GM12878 (cell line): ENCODE data around the gene DMRTC2. TPM values are rescaled to one million over a fixed set of nuclear protein-coding genes. Genes with fewer than 3 reads are reported as not detected.

Experiments
- ATAC-seq: fragments of 200-7000 bp; cut with Tn5 transposase; 3 replicates; pipeline ENCODE4 v1.9.1; 2020; ENCODE audit warnings: mild to moderate bottlenecking, moderate library complexity
- BruUV-seq: library from RNA; stranded (reverse); fragments of 400-500 nt; replicated peaks from 2 replicates; lab custom pipeline; 2021; lab: Mats Ljungman, UMichigan
- CTCF ChIA-PET: fragments of 300-600 bp; sonication (Branson Sonifier 250); formaldehyde crosslinking; extraction: SDS; loops from one replicate; lab custom pipeline; 2021; ENCODE audit warnings: inconsistent platforms; lab: Yijun Ruan, JAX
- POLR2A ChIA-PET: fragments of 350-600 bp; formaldehyde crosslinking; extraction: SDS; loops from one replicate; lab custom pipeline; 2021; ENCODE audit warnings: inconsistent platforms; lab: Charles Lee
- RAD21 ChIA-PET: fragments of 300-600 bp; sonication (Branson Sonifier 250); formaldehyde crosslinking; loops from one replicate; lab custom pipeline; 2023; ENCODE audit warnings: antibody characterized with exemption; ENCODE audit not compliant: unreplicated experiment; lab: Charles Lee
- SMC1A ChIA-PET: fragments of 300-600 bp; sonication (Branson Sonifier 250); formaldehyde crosslinking; loops from one replicate; lab custom pipeline; 2023; ENCODE audit not compliant: unreplicated experiment, uncharacterized antibody; lab: Charles Lee
- DNase-seq: peaks from one replicate; pipeline ENCODE4 v3.0.0-alpha.2; 2011; ENCODE audit warnings: low read depth, low spot score
- FAIRE-seq: peaks from 3 replicates; lab custom pipeline; 2011; peaks lifted over from hg19 to GRCh38; lab: Jason Lieb, UNC
- H2AFZ ChIP-seq: 2 replicates; pipeline ENCODE4 v1.6.0; 2011; ENCODE audit warnings: low read depth, low read length, control low read depth; ENCODE audit not compliant: control insufficient read depth
- H3K27ac ChIP-seq: 2 replicates; pipeline ENCODE4 v1.5.1; 2011; ENCODE audit warnings: control low read depth; ENCODE audit not compliant: control insufficient read depth, insufficient read depth
- H3K27me3 ChIP-seq, 2 experiments: replicated peaks in 1 of 2; 2 replicates each; pipeline versions ENCODE4 v1.6.0 to v1.6.1; 2011; ENCODE audit warnings: low read length in 1 of 2; ENCODE audit not compliant: control insufficient read depth in 2 of 2, insufficient read depth in 2 of 2
- H3K36me3 ChIP-seq, 2 experiments: 2 replicates each; pipeline ENCODE4 v1.5.1; 2011; ENCODE audit warnings: low read length in 1 of 2; ENCODE audit not compliant: control insufficient read depth in 2 of 2, insufficient read depth in 2 of 2
- H3K4me1 ChIP-seq: 2 replicates; pipeline ENCODE4 v1.6.1; 2011; ENCODE audit warnings: mild to moderate bottlenecking, low read length, moderate library complexity, mixed read lengths; ENCODE audit not compliant: control insufficient read depth, insufficient read depth
- H3K4me2 ChIP-seq: 2 replicates; pipeline ENCODE4 v1.6.0; 2011; ENCODE audit warnings: control low read depth; ENCODE audit not compliant: control insufficient read depth, insufficient read depth
- H3K4me3 ChIP-seq: fragments of 200-600 bp; sonication (generic); 2 replicates; pipeline ENCODE4 v1.5.1; 2016
- H3K79me2 ChIP-seq: 2 replicates; pipeline ENCODE4 v1.6.0; 2011; ENCODE audit warnings: low read length; ENCODE audit not compliant: control insufficient read depth, insufficient read depth
- H3K9ac ChIP-seq: 2 replicates; pipeline ENCODE4 v1.8.0; 2011; ENCODE audit warnings: low read length, control low read depth, mixed read lengths; ENCODE audit not compliant: control insufficient read depth, insufficient read depth
- H3K9me3 ChIP-seq: replicated peaks from 3 replicates; pipeline ENCODE4 v1.5.1; 2011; ENCODE audit warnings: mild to moderate bottlenecking, low read length; ENCODE audit not compliant: control insufficient read depth, insufficient read depth
- H4K20me1 ChIP-seq: 2 replicates; pipeline ENCODE4 v1.6.0; 2011; ENCODE audit not compliant: control insufficient read depth, insufficient read depth
- CEBPB ChIP-seq, 2 experiments: fragments of 150-350 bp in 1 of 2; IDR thresholded peaks; 2 replicates each; pipeline ENCODE4 v1.6.1; 2012 to 2014; ENCODE audit warnings: low read depth in 2 of 2, low read length in 2 of 2, borderline replicate concordance in 1 of 2, inconsistent platforms in 1 of 2
- LARP7 ChIP-seq: fragments of 450-650 bp; IDR thresholded peaks from 2 replicates; pipeline ENCODE4 v1.6.1; 2017; ENCODE audit warnings: mild to moderate bottlenecking
- NFIC ChIP-seq: IDR thresholded peaks from 2 replicates; pipeline ENCODE4 v1.6.1; 2012; ENCODE audit warnings: low read depth, mild to moderate bottlenecking, inconsistent platforms, low read length, moderate library complexity
- NR2F1 ChIP-seq: fragments of 450-650 bp; conservative IDR thresholded peaks from 2 replicates; pipeline ENCODE4 v1.6.1; 2017; ENCODE audit warnings: mild to moderate bottlenecking
- PAX5 ChIP-seq: IDR thresholded peaks from 2 replicates; pipeline ENCODE4 v1.6.1; 2011; ENCODE audit warnings: low read depth, low read length, borderline replicate concordance
- PRDM15 ChIP-seq: fragments of 450-650 bp; formaldehyde crosslinking; IDR thresholded peaks from 2 replicates; pipeline ENCODE4 v1.4.0; 2020; ENCODE audit warnings: mild to moderate bottlenecking, moderate library complexity
- RELB ChIP-seq: fragments of 450-650 bp; IDR thresholded peaks from 2 replicates; pipeline ENCODE4 v1.6.1; 2017; ENCODE audit warnings: low read depth, mild to moderate bottlenecking, moderate library complexity
- REST ChIP-seq: IDR thresholded peaks from 2 replicates; pipeline ENCODE4 v1.6.1; 2012; ENCODE audit warnings: mild to moderate bottlenecking, low read depth, low read length
- SIX5 ChIP-seq: IDR thresholded peaks from 2 replicates; pipeline ENCODE4 v1.6.1; 2011; ENCODE audit warnings: mild to moderate bottlenecking, low read depth, low read length, moderate library complexity; ENCODE audit not compliant: severe bottlenecking
- SMARCA5 ChIP-seq: fragments of 450-650 bp; IDR thresholded peaks from 2 replicates; pipeline ENCODE4 v1.6.1; 2017; ENCODE audit warnings: mild to moderate bottlenecking
- STAT1 ChIP-seq: fragments of 450-650 bp; conservative IDR thresholded peaks from 2 replicates; pipeline ENCODE4 v1.6.1; 2014; ENCODE audit warnings: antibody characterized with exemption, mild to moderate bottlenecking
- ZBTB11 ChIP-seq: fragments of 450-650 bp; formaldehyde crosslinking; IDR thresholded peaks from 2 replicates; pipeline ENCODE4 v1.5.0; 2022; ENCODE audit warnings: mild to moderate bottlenecking, missing genetic modification characterization
- WGBS: methylation state at CpG from one replicate; pipeline ENCODE4 v1.1.6; 2016; ENCODE audit warnings: low lambda C conversion rate; ENCODE audit not compliant: insufficient replicate concordance, insufficient coverage; ENCODE audit errors: missing lambda C conversion rate; 5-methylcytosine and 5-hydroxymethylcytosine counted together
- in situ Hi-C: fragments of 300-500 bp; cut with MboI; formaldehyde crosslinking; loops from 9 replicates; pipeline ENCODE4 v1.14.3; 2018; ENCODE audit warnings: mixed read lengths
- intact Hi-C: fragments of 100-400 bp; cut with micrococcal nuclease; formaldehyde crosslinking; loops from one replicate; pipeline ENCODE4 v1.14.2; 2022; ENCODE audit not compliant: unreplicated experiment
- polyA plus RNA-seq, 11 experiments: library from polyadenylated mRNA; depleted of rRNA in 4 of 11; unstranded in 6 of 11; stranded (reverse) in 5 of 11; fragments of >200 nt; fragmentation: Nextera tagmentation in 4 of 11; fragmentation: Illumina TruSeq in 1 of 11; extraction: Ambion mirVana in 4 of 11; extraction: Trizol in 1 of 11; gene quantifications; 1 replicate in 1 of 11; 2 replicates in 10 of 11; pipeline versions ENCODE4 v1.2.1 to v1.2.3, GENCODE V29; 2011 to 2016; ENCODE audit warnings: inconsistent platforms in 2 of 11, missing spikeins in 2 of 11, low read depth in 1 of 11
- total RNA-seq, 4 experiments: library from RNA; depleted of rRNA in 3 of 4; stranded (reverse); fragments of >200 nt in 3 of 4; fragmentation: Illumina TruSeq in 1 of 4; extraction: Trizol in 1 of 4; gene quantifications; 2 replicates each; pipeline versions ENCODE4 v1.2.1 to v1.2.3, GENCODE V29; 2013 to 2021

DMRTC2 gene
- total and polyA plus RNA-seq, 10 of the 15 experiments (the other 5 are each of a cell fraction or from before 2014, with no cell fraction given) = not detected

GRCh38 chr19:41810301-41810700 lies 34.5 kb upstream of the DMRTC2 start:
- no peak for DNase-seq
- CTCF ChIA-PET = interaction anchor here (1.5 to 4.0 kb wide), 3 partner anchors 15 to 103 kb away, joined by 3 to 17 read pairs (median 6); no protein-coding TSS in a partner anchor
- RAD21 ChIA-PET = interaction anchor here (1.0 kb wide), 1 partner anchor 57 kb away, joined by 3 read pairs; no protein-coding TSS in a partner anchor
- POLR2A ChIA-PET = interaction anchor here (1.2 kb wide), 1 partner anchor 50 kb away, joined by 3 read pairs; the partner anchor contains the start of gene RPS19
- intact Hi-C loops (no loop called here), in situ Hi-C loops (no loop called here)
- Histone ChIP-seq H3K36me3 (no peaks in the 10 kb centered on the region), H3K9me3 (no peaks in the 10 kb centered on the region), H3K4me1 (peaks cover 5% of the 10 kb centered on the region), H3K9ac (no peak overlapping the region), H3K27me3 (no peaks in the 10 kb centered on the region; a peak in 1 of 4 replicates), H4K20me1 (no peaks in the 10 kb centered on the region; the same call in 1 of the 2 replicates), H3K79me2 (no peaks in the 10 kb centered on the region), H3K4me3 (no peak overlapping the region), H3K27ac (no peak overlapping the region), H2AFZ (no peak overlapping the region), H3K4me2 (no peak overlapping the region)
- BruUV-seq = no TSS peak
- 0% methylated on average over 4 of the region's 4 CpGs for WGBS
- no peak for FAIRE-seq
- ATAC-seq = no peak
- SMC1A ChIA-PET = no interaction called here
- TF ChIP-seq CEBPB (IDR thresholded peaks at IDR 0.05; ENCODE audit: borderline replicate concordance in 1 of 2, low read depth in 2 of 2, low read length in 2 of 2) (no peak), NR2F1 (no peak), PRDM15 (CRISPR knock-in tag) (no peak), REST (no peak), NFIC (no peak), LARP7 (no peak), STAT1 (no peak), SMARCA5 (no peak), ZBTB11 (no peak), RELB (no peak), PAX5 (no peak), SIX5 (no peak)
